Astrocyte (in vitro differentiated cells and primary cell): ENCODE data around the gene SALL4.

Experiments used
- CTCF ChIP-seq: IDR thresholded peaks from 2 replicates; pipeline ENCODE4 v1.5.1; 2011; ENCODE audit warnings: low read depth, mild to moderate bottlenecking, inconsistent platforms, low read length, moderate library complexity; ENCODE audit not compliant: insufficient read depth
- EZH2 ChIP-seq: IDR thresholded peaks from 2 replicates; pipeline ENCODE4 v1.6.1; 2012; ENCODE audit warnings: mild to moderate bottlenecking, low read length, inconsistent platforms; ENCODE audit not compliant: insufficient read depth

- TF ChIP-seq CTCF (no peak), EZH2 (peak; percentile 55)
Measured at GRCh38 chr20:51801823-51802123, 548 bp downstream of the SALL4 start.
